Measurements from ENCODE around the gene TMEM170B.
"Not testable (repeated sequence)": the region's sequence is repeated elsewhere in the genome, so short reads cannot be mapped to it uniquely, and the experiment has no call there.

Gene TMEM170B

GRCh38 chr6:11532097-11532496 is 5.5 kb upstream of the TMEM170B start:
- no peak for DNase-seq

GRCh38 chr6:11534561-11534960 is 3.0 kb upstream of the TMEM170B start:
- no peak for DNase-seq

- no peak for DNase-seq
These were observed 1.7 kb upstream of the TMEM170B start for GRCh38 chr6:11535801-11536230.

GRCh38 chr6:11536795-11537194 is 754 bp upstream of the TMEM170B start:
- DNase-seq = no peak

GRCh38 chr6:11538052-11538818 is 686 bp downstream of the TMEM170B start:
- DNase-seq = peak; percentile 16

GRCh38 chr6:11538819-11539468 is 1.4 kb downstream of the TMEM170B start:
- no peak for DNase-seq

GRCh38 chr6:11542863-11543262 is 5.3 kb downstream of the TMEM170B start:
- DNase-seq = no peak

GRCh38 chr6:11543919-11544518 is 6.5 kb downstream of the TMEM170B start:
- DNase-seq = no peak

- DNase-seq = not testable (repeated sequence)
These were observed 10.3 kb downstream of the TMEM170B start for GRCh38 chr6:11547846-11548245.

- DNase-seq = not testable (repeated sequence)
These were observed 11.0 kb downstream of the TMEM170B start for GRCh38 chr6:11548578-11548977.

GRCh38 chr6:11551053-11551452 is 13.5 kb downstream of the TMEM170B start:
- no peak for DNase-seq

GRCh38 chr6:11552442-11552841 is 14.9 kb downstream of the TMEM170B start:
- DNase-seq = no peak

GRCh38 chr6:11553824-11554223 is 16.3 kb downstream of the TMEM170B start:
- no peak for DNase-seq

GRCh38 chr6:11556309-11556708 is 18.8 kb downstream of the TMEM170B start:
- no peak for DNase-seq

GRCh38 chr6:11563793-11564192 is 26.2 kb downstream of the TMEM170B start:
- no peak for DNase-seq

GRCh38 chr6:11566609-11567008 is 29.1 kb downstream of the TMEM170B start:
- DNase-seq = no peak

- DNase-seq = no peak
These were observed 33.5 kb downstream of the TMEM170B start for GRCh38 chr6:11571073-11571472.

- peak; percentile 31 for DNase-seq
These were observed 38.0 kb downstream of the TMEM170B start for GRCh38 chr6:11575408-11576033.

- no peak for DNase-seq
These were observed 43.3 kb downstream of the TMEM170B start for GRCh38 chr6:11580686-11581405.

GRCh38 chr6:11584244-11584643 is 46.7 kb downstream of the TMEM170B start:
- no peak for DNase-seq

- no peak for DNase-seq
These were observed 48.0 kb downstream of the TMEM170B start for GRCh38 chr6:11585426-11586016.

GRCh38 chr6:11586117-11586516 is 48.6 kb downstream of the TMEM170B start:
- DNase-seq = no peak
